Adipocyte (in vitro differentiated cells): ENCODE results near the gene MED14.

Experiments
- DNase-seq: peaks from one replicate; pipeline ENCODE4 v3.0.0-alpha.2; 2015; ENCODE audit warnings: low read depth
- H3K27me3 ChIP-seq: replicated peaks from 2 replicates; pipeline ENCODE4 v1.7.0; 2013; ENCODE audit warnings: mild to moderate bottlenecking, low read length, moderate library complexity; ENCODE audit not compliant: control insufficient read depth, insufficient read depth
- H3K36me3 ChIP-seq: 2 replicates; pipeline ENCODE4 v1.7.0; 2013; ENCODE audit warnings: low read length, mild to moderate bottlenecking, moderate library complexity; ENCODE audit not compliant: control insufficient read depth, insufficient read depth, severe bottlenecking
- H3K4me1 ChIP-seq: 2 replicates; pipeline ENCODE4 v1.7.0; 2013; ENCODE audit warnings: mild to moderate bottlenecking, low read length, moderate library complexity; ENCODE audit not compliant: control insufficient read depth, insufficient read depth
- H3K4me3 ChIP-seq: 2 replicates; pipeline ENCODE4 v1.7.0; 2013; ENCODE audit warnings: mild to moderate bottlenecking, low read length, moderate library complexity
- H3K9ac ChIP-seq: 2 replicates; pipeline ENCODE4 v1.7.0; 2013; ENCODE audit warnings: mild to moderate bottlenecking, low read length, moderate library complexity
- H3K9me3 ChIP-seq: 2 replicates; pipeline ENCODE4 v1.7.0; 2013; ENCODE audit warnings: mild to moderate bottlenecking, low read length, moderate library complexity; ENCODE audit not compliant: control insufficient read depth

Gene MED14

DNA sequence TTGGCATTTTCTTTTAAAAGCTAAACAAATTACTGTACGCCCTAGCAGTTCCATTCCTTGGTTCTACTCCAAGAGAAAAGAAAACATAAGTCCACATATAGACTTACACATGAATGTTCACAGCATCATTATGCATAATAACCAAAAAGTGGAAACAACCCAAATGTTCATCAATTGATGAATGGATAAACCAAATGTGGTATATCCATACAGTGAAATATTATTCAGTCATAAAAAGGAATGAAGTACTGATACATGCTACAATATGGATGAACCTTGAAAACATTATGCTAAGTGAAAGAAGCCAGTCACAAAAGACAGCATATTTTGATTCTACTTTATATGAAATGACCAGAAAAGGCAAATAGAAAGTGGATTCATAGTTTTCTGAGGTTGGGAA is 36.5 kb downstream of the MED14 start:
- no peaks in the 10 kb centered on the region for H3K27me3 ChIP-seq
- no peak overlapping the region for H3K4me3 ChIP-seq
- no peak overlapping the region for H3K9ac ChIP-seq
- H3K36me3 ChIP-seq: peaks cover 37% of the 10 kb centered on the region
- DNase-seq: no peak
- H3K9me3 ChIP-seq: peaks cover 8% of the 10 kb centered on the region
- H3K4me1 ChIP-seq: no peaks in the 10 kb centered on the region

DNA sequence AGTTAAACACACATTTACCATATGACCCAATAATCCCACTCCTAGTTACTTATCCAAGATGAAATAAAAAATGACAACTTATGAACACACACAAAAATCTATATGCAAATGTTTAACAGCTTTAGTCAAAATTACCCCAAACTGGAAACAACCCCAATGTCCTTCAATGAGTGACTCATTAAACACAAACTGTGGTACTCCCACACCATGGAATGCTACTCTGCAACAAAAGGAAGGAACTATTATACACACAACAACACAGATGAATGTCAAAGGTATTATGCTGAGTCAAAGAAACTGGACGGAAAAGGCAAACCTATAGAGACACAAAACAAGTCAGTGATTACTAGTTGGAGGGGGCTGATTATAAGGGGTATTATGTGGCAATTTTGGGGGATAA is 40.5 kb downstream of the MED14 start:
- Histone ChIP-seq H3K36me3 (peaks cover 37% of the 10 kb centered on the region), H3K4me3 (no peak overlapping the region), H3K27me3 (no peaks in the 10 kb centered on the region)

DNA sequence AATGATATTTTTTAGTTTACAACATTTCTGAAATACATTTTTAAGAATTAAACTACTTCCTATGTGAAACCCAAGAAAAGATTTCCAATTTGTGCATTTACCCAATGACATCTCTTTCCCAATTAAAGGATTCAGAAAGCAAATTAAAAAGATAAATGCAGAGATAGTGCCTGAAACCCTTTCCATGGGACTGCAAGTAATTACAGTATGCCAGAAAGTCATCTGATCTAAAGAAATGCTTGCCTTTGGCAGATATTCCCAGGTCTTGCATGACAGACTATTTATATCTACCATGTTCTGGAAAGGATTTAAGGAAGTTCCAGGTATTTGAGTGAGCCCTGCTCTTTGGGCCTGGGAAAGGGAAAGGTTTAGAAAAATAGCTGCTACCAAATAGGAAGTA is 46.4 kb downstream of the MED14 start:
- Histone ChIP-seq H3K4me3 (no peak overlapping the region), H3K4me1 (peaks cover 4% of the 10 kb centered on the region)

More for the DNA sequence above, 40.5 kb downstream of the MED14 start:
- Histone ChIP-seq H3K9ac (no peak overlapping the region), H3K9me3 (peaks cover 8% of the 10 kb centered on the region), H3K4me1 (no peaks in the 10 kb centered on the region)
- DNase-seq: no peak

DNA sequence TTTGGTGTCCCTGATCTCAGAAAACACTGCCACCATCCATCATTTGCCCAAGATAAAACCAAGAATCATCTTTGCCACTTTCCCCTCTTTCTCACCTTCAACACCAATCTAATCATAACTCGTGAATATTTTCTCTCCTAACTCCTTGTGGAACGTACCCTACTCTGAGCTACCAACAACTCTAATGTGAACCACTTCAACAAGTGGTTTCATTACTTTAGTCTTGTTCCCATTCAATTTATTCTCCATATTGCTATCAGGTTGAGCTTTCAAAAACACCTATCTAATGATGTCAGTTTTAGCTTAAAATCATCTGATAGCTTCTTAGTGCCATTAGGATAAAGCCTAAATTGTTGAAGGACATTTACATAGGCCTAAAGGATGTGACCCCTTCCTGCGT is 48.2 kb downstream of the MED14 start:
- Histone ChIP-seq H3K9me3 (no peaks in the 10 kb centered on the region), H3K4me1 (peaks cover 4% of the 10 kb centered on the region), H3K36me3 (peaks cover 35% of the 10 kb centered on the region), H3K9ac (no peak overlapping the region), H3K27me3 (peaks cover 6% of the 10 kb centered on the region), H3K4me3 (no peak overlapping the region)
- DNase-seq: no peak

More for the DNA sequence above, 46.4 kb downstream of the MED14 start:
- Histone ChIP-seq H3K27me3 (peaks cover 6% of the 10 kb centered on the region), H3K9me3 (no peaks in the 10 kb centered on the region), H3K36me3 (peaks cover 33% of the 10 kb centered on the region), H3K9ac (no peak overlapping the region)
- peak; percentile 15 for DNase-seq

DNA sequence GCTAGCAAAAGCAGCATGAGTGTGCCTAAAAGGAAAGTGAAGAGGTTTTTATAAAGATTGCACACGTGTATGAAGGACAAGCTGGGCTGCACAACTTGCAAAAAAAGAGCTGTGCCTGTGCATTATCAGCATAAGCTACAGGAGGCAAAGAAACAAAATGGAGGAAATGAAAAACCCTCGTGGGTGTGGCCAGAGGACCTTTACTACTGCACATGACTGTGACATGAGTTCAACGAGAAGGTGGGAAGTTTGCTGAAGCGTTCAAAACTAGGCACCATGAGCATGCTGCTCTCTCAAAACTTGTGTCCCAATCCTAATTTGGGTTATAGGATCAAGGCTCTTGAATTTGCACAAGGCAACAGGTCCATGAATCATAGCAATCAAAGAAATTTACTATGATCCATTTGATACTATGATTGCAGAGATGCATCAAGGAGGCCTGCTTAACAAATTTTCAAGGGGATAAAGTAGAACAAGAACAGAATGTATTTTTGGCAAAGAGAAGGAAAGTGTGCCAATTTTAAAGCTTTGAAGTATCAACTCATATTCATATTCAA is 49.9 kb downstream of the MED14 start:
- DNase-seq: no peak
- Histone ChIP-seq H3K36me3 (peaks cover 42% of the 10 kb centered on the region), H3K4me3 (no peak overlapping the region), H3K27me3 (peaks cover 6% of the 10 kb centered on the region), H3K9me3 (no peaks in the 10 kb centered on the region), H3K4me1 (peaks cover 4% of the 10 kb centered on the region), H3K9ac (no peak overlapping the region)

DNA sequence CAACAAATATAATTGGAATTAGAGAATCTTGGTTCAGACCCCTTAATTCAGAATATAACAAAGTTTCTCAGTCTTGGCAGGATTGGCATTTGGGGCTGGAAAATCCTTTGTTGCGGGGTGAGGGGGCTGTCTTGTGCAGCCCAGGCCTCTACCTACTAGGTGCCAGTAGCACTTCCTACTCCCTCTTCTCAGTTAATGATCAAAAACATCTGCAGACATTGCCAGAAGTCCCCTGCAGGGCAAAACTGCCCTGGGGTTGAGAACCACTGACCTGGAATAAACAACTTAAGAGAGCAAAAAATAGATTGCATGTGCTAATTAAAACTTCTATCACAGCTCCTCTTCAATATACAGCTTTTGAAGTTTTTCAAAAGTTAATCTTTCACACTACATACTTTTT is 51.2 kb downstream of the MED14 start:
- Histone ChIP-seq H3K36me3 (peaks cover 54% of the 10 kb centered on the region), H3K4me1 (peaks cover 2% of the 10 kb centered on the region)

DNA sequence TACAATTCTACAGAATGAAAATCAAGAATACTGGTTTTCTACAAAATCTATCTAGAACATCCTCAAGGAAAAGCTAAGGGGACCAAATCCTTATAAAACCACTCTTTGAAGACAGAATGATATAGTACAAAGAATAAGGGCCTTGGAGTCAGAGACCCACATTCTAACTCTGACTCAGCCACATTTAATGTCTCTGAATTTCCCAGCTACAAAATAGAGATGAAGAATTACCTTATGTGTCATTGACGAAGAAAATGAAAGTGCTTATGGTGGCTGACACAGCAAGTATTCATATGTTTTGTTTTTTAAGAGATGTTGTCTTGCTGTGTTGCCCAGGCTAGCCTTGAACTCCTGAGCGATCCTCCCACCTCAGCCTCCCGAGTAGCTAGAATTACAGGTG is 52.1 kb downstream of the MED14 start:
- no peaks in the 10 kb centered on the region for H3K4me1 ChIP-seq
- peaks cover 52% of the 10 kb centered on the region for H3K36me3 ChIP-seq
- no peak for DNase-seq
- H3K9me3 ChIP-seq: no peaks in the 10 kb centered on the region
- peaks cover 6% of the 10 kb centered on the region for H3K27me3 ChIP-seq
- H3K4me3 ChIP-seq: no peak overlapping the region
- no peak overlapping the region for H3K9ac ChIP-seq

More for the DNA sequence above, 51.2 kb downstream of the MED14 start:
- H3K27me3 ChIP-seq: peaks cover 6% of the 10 kb centered on the region
- no peak for DNase-seq
- no peak overlapping the region for H3K9ac ChIP-seq
- H3K9me3 ChIP-seq: no peaks in the 10 kb centered on the region
- H3K4me3 ChIP-seq: no peak overlapping the region

DNA sequence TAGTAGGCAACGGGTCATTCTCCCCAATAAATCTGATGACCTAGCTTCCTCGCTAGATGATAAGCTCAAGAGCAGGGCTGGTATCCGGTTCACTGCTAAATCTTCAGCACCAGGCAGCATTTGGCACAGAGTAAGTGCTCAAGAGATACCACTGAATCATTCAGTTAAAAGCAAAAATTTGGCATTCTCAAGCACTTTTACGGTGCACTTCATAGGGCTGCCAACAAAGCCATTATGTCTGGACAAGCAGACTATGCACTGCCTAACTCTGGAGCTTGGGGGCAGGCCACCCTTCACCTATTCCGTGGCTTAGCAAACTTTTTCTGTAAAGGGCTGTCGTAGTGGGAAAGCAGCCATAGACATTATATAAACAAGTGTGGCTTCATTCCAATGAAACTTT is 64.2 kb downstream of the MED14 start:
- peaks cover 1% of the 10 kb centered on the region for H3K27me3 ChIP-seq

DNA sequence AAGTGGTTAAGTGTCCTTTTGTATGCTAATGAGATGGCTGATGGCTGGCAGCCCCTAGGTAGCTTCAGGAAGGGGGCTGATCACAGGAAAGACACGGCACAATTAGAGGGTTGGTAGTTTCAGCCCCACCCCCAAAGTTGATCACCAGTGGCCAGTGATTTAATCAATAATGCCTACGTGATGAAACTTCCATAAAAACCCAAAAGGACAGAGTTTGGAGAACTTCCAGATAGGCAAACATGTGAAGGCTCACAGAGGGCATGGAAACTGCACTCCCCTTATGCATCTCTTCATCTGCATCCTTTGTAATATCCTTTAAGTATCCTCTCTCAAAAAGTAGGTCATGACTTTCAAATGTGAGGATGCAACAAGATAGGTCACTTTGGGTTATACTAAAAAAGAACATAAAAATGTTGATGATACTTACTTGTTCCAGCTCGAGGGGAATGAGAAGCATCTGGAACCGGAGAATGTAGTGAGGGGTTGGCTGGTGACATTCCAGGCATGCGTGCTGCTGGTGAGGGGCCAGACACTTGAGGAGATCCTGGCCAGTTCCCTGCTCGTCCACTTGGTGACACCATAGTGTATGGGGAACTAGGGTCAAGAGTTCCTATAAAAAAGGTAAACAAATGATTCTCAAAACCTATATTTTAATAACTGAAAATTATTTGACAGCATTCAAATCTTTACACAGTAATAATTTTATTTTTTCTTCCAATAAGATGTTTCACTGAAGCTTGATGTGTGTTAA is 71.3 kb downstream of the MED14 start:
- H3K9ac ChIP-seq: no peak overlapping the region
- H3K9me3 ChIP-seq: no peaks in the 10 kb centered on the region
- H3K27me3 ChIP-seq: peaks cover 3% of the 10 kb centered on the region
- H3K4me1 ChIP-seq: no peaks in the 10 kb centered on the region
- H3K4me3 ChIP-seq: no peak overlapping the region
- peak; percentile 63 for DNase-seq
- H3K36me3 ChIP-seq: peaks cover 63% of the 10 kb centered on the region

More for the DNA sequence above, 64.2 kb downstream of the MED14 start:
- no peak overlapping the region for H3K9ac ChIP-seq
- H3K36me3 ChIP-seq: peaks cover 65% of the 10 kb centered on the region
- no peak for DNase-seq
- H3K9me3 ChIP-seq: no peaks in the 10 kb centered on the region
- no peak overlapping the region for H3K4me3 ChIP-seq
- H3K4me1 ChIP-seq: no peaks in the 10 kb centered on the region

DNA sequence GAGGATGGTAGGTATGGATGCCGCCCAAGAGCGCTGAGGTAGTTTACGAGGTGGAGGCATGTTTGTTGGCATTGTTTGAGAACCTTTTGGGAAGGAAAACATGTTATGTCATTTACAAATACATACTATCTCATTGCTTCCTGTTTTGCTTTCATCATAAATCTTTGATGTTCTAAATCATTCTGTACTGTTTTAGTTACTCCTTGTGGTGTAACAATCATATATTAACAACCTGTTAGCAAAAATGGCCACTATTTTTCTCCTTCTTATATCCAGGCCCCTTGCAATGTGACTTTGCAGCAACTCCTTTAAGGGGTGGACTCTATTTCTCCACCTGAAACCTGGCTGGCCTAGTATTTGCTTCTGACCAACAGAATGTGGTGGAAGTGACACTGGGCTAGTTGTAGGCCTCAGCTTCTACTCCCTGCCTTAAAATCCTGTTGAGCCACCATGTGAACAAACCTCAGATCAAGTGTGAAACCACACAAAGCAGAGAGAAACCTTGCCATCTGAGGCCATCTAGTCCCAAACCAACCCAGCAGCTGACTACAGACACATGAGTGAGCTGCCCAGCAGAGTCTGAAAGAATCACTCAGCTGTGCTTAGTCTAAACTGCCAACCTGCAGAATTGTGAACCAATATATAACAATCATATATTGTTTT is 72.1 kb downstream of the MED14 start:
- peaks cover 60% of the 10 kb centered on the region for H3K36me3 ChIP-seq
- no peak for DNase-seq
- H3K27me3 ChIP-seq: peaks cover 3% of the 10 kb centered on the region
- no peak overlapping the region for H3K4me3 ChIP-seq
- no peak overlapping the region for H3K9ac ChIP-seq
- H3K4me1 ChIP-seq: no peaks in the 10 kb centered on the region
- H3K9me3 ChIP-seq: no peaks in the 10 kb centered on the region

DNA sequence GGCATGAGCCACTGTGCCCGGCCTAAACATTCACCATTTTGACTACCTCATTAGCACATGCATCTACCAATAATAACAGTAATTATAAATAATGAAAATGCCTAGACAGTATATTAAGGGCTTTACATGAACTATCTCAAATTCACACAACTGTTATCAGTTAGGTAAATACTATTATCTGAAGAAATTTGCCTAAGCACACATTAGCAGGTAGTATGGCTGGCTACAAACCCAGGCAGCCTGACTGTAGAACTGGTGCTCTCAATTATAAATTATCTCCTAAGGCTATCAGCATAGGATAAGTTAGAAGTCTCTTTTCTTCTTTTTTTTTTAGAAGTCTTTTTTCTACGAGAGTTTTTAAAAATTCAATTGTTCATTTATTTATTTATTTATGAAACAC is 73.9 kb downstream of the MED14 start:
- H3K36me3 ChIP-seq: peaks cover 52% of the 10 kb centered on the region
- H3K9me3 ChIP-seq: no peaks in the 10 kb centered on the region
- H3K4me1 ChIP-seq: no peaks in the 10 kb centered on the region
- DNase-seq: no peak
- no peak overlapping the region for H3K9ac ChIP-seq
- peaks cover 3% of the 10 kb centered on the region for H3K27me3 ChIP-seq
- H3K4me3 ChIP-seq: no peak overlapping the region
